ENCODE measurements around the gene CLCF1. TPM values are rescaled to one million over a fixed set of nuclear protein-coding genes. Genes with fewer than 3 reads are reported as not detected.

CLCF1 gene
- total and polyA plus RNA-seq, 2 of the 13 experiments (the other 11 are each of a cell fraction or from before 2014, with no cell fraction given): 0.49 to 0.78 TPM

GRCh38 chr11:67391304-67392182, 18.1 kb upstream of the CLCF1 start, which contains the start of gene RAD9A (continued):
- TF ChIP-seq ZNF646 (CRISPR knock-in tag; IDR thresholded peaks at IDR 0.05) (no peak), ZNF101 (CRISPR knock-in tag; IDR thresholded peaks at IDR 0.05; ENCODE audit: borderline replicate concordance, low read depth) (no peak), SIN3A (IDR thresholded peaks at IDR 0.05; ENCODE audit: borderline replicate concordance, low read depth, low read length) (peak; percentile 89; the same call in 1 of the 2 replicates), ZBTB33 (CRISPR knock-in tag; IDR thresholded peaks at IDR 0.05) (peak; percentile 61; the same call in 1 of the 2 replicates), ZNF788 (CRISPR knock-in tag; IDR thresholded peaks at IDR 0.05; ENCODE audit: borderline replicate concordance) (peak; percentile 79; the same call in 1 of the 2 replicates), TBL1XR1 (IDR thresholded peaks at IDR 0.05; ENCODE audit: borderline replicate concordance, low read length, partially characterized antibody) (no peak), ZNF597 (CRISPR knock-in tag; IDR thresholded peaks at IDR 0.05) (no peak), MXD1 (CRISPR knock-in tag; IDR thresholded peaks at IDR 0.05) (peak; percentile 98), NCOA2 (CRISPR knock-in tag; IDR thresholded peaks at IDR 0.05) (peak; percentile 29; the same call in 1 of the 2 replicates), CSRNP2 (CRISPR knock-in tag; conservative IDR thresholded peaks at IDR 0.05; ENCODE audit: low read depth) (peak; percentile 73), ZNF800 (CRISPR knock-in tag; IDR thresholded peaks at IDR 0.05) (no peak), ZSCAN9 (CRISPR knock-in tag; IDR thresholded peaks at IDR 0.05; ENCODE audit: borderline replicate concordance) (no peak; the same call in 1 of the 2 replicates), ZKSCAN1 (IDR thresholded peaks at IDR 0.05; ENCODE audit: low read length) (no peak), RNF2 (conservative IDR thresholded peaks at IDR 0.05; ENCODE audit: low read depth) (peak; percentile 96)

Data from HepG2 (cell line).